Mucosa of stomach (tissue), 1 donor: ENCODE data around the gene RTN4RL2.

Source experiments
- H3K27me3 ChIP-seq: one replicate; pipeline ENCODE4 v1.7.0; 2013; ENCODE audit warnings: mild to moderate bottlenecking, low read length; ENCODE audit not compliant: control insufficient read depth, insufficient read depth
- H3K36me3 ChIP-seq: one replicate; pipeline ENCODE4 v1.7.0; 2013; ENCODE audit warnings: low read length; ENCODE audit not compliant: control insufficient read depth, insufficient read depth
- H3K4me1 ChIP-seq: one replicate; pipeline ENCODE4 v1.7.0; 2013; ENCODE audit warnings: mild to moderate bottlenecking, low read length; ENCODE audit not compliant: control insufficient read depth, insufficient read depth
- H3K4me3 ChIP-seq: one replicate; pipeline ENCODE4 v1.7.0; 2013; ENCODE audit warnings: low read length
- H3K9ac ChIP-seq: one replicate; pipeline ENCODE4 v1.7.0; 2013; ENCODE audit warnings: mild to moderate bottlenecking, low read length, moderate library complexity
- H3K9me3 ChIP-seq: one replicate; pipeline ENCODE4 v1.7.0; 2013; ENCODE audit warnings: mild to moderate bottlenecking, low read length, moderate library complexity; ENCODE audit not compliant: control insufficient read depth
- donor health status: Pancreatic carcinoma.

Gene RTN4RL2

DNA sequence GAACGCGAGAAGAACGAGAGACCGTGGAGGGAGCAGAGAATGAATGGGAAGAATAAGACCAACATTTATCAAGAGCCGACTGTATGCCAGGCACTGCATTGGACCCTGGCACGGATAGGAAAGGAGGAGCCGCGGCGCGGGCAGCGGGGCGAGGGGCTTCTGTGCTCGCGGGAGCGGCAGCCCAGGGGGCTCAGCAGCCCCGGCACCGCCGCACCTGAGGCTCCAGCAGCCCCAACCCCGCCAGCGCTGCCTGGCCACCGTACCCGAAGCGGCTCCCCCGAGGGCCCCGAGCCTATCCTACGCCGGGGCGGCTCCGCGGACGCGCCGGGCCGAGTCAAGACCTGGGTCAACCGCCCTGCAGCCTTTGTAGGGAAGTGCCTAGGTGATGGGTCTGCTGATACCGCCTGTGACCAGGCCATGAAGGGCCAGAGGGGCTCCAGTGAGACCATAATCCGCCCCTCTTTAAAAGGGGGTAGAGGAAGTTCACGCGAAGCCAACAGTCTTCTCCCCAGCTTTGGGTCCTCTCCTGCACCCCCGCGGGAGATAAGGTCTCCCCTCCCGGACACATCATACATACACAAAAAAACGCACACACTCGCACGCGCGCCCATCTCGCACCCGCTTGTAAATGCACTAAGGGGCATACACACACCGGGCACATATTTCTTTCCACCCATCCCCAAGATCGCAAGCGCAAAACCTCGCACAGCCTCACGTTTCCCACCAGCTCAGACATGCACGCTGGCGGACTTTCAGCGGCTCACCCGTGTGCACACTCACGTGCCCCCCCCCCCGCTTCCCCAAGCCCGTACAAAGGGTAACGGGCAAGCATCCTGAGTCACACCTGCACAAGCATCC is 935 bp upstream of the RTN4RL2 start:
- Histone ChIP-seq H3K9ac (peak overlapping the region; percentile 58), H3K27me3 (peaks cover 51% of the 10 kb centered on the region), H3K36me3 (no peaks in the 10 kb centered on the region)

DNA sequence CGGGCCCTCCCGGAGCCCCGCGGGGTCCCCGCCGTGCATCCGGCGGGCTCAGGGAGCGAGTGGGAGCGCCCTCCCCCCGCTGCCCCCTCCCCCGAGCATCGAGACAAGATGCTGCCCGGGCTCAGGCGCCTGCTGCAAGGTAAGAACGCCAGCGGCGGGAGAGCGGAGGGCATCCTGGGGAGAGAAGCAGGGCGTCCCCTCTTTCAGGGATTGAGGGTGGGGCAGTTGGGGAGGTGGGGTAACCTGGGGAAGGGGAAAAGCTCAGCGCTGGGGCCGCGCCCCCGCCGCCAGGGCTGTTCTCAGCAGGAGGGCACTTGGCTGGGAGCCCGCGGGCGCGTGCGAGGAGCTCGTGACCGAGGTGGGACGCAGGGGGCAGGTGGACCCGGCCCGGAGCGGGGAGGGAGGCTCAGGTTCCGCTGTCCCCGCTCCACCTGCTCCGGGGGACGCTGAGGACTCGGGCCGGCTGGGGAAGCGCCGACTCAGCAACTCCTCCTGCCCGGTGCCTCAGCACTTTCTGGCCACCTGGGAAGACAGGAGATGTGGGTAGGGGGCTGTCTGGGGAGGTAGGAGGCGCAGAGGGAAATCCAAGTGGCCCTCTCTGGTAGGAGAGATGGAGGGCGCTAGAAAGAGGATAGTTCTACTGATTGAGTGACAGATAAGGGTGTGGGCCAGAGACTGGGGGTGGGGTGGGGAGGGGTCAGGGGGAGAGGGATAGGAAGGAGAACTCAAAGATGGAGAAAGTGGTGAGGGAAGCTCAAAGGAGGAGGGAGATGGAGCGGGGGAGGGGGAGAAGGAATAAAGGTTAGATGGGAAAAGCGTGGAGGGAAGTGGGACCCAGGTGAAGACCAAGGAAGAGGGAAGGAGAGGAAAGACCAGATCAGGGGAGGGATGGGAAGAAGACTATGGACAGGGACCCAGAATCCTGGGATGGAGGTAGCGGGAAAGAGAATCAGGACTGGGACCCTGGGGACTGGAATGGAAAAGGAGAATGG is 726 bp downstream of the RTN4RL2 start:
- Histone ChIP-seq H3K9ac (no peak overlapping the region), H3K36me3 (no peaks in the 10 kb centered on the region), H3K4me1 (peaks cover 26% of the 10 kb centered on the region), H3K4me3 (no peak overlapping the region), H3K27me3 (peaks cover 51% of the 10 kb centered on the region), H3K9me3 (no peaks in the 10 kb centered on the region)

More for the DNA sequence above, 935 bp upstream of the RTN4RL2 start:
- peaks cover 26% of the 10 kb centered on the region for H3K4me1 ChIP-seq
- H3K4me3 ChIP-seq = peak overlapping the region; percentile 9
- H3K9me3 ChIP-seq = no peaks in the 10 kb centered on the region

DNA sequence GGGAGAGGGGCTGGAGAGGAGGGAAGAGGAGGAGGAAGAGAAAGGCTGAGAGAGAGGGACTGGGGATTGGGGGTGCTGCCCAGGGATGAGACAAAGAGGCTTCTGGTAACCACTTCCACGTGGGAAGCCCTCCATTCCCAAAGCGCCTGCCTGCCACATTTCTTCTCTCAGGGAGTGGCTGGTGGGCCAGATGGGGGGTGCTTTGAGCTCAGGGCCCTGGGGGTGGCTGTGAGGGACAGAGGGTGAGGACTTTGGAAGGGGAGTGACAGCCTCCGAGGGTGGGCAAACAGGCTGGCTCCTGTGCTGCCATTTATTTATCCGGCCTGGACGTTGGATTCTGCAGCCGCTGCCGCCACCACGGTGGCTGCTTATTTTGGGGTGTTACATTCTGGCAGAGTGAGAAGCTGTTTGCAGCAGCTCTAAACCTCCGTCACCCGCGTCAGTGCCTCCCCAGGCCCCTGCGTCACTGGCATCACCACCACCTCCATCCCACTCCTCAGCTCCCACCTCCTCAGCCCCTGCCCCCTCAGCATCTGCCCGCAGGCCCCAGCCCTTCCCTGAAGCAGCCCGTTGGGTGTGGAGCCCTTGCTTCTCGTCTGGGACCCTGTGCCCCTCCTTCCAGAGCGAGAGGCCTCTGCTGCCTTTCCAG is 1.6 kb downstream of the RTN4RL2 start:
- Histone ChIP-seq H3K36me3 (no peaks in the 10 kb centered on the region), H3K9ac (no peak overlapping the region), H3K4me3 (no peak overlapping the region), H3K27me3 (peaks cover 51% of the 10 kb centered on the region), H3K4me1 (peaks cover 26% of the 10 kb centered on the region), H3K9me3 (no peaks in the 10 kb centered on the region)

DNA sequence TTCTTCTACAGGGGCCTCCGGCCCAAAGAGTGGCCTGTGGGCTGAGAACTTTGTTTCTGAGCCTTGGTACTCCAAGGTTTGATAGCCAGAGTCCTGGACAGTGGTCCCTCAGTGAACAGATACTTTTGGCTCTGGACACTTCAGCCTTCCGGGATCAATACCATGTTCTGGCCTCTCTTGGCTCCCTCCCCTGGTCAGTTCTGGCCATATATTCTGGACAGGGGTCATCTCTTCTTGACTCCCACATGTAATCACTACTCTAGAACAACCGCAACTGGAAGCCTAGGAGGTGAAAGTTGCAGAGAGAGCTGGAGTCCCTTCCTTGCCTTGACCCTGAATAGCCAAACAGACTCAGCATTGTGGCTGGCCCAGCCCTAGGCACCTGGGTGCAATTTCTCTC is 2.3 kb downstream of the RTN4RL2 start:
- no peak overlapping the region for H3K4me3 ChIP-seq
- H3K36me3 ChIP-seq = no peaks in the 10 kb centered on the region
- peaks cover 24% of the 10 kb centered on the region for H3K4me1 ChIP-seq
- no peak overlapping the region for H3K9ac ChIP-seq
- H3K9me3 ChIP-seq = no peaks in the 10 kb centered on the region
- H3K27me3 ChIP-seq = peaks cover 49% of the 10 kb centered on the region

DNA sequence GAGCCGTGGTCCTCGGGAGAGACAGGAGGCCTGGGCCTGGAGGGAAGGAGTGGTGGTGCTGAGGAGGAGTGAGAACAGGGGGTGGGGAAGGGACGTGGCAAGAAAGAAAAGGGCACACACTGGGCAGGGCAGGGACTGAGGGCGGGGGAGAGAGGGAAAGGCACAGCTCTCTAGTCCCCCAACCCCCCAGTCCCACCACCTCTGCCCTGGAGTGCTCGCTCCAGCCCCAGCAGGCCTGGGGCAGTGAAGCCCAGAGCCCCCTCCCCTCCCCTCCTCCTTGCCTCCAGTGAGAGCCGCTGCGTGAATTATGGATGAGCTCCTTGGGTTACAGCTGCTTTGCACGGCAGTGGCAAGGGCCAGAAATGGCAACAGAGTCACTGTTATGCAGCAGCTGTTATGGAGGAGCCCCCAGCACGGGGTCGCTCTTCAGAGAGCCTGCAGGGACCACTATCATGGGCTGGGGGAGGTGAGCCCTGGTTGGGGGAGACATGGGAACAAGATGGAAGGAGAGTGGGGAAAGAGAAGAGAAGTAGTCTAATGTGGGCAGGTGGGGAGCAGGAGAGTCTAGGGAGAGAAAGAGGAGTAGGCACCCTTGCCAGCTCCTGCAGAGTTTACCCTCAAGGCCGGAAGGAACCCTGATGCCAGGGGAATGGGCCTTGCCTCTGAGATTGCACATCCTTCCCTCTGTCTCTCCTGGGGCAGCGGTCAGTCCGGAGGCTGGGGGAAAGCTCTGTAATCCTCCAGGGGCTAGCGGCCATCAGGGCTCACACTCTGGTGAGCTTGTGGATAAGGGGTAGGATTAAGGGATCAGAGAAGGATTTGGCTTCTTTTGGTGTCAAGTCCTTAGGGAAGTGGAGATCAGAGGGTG is 3.6 kb downstream of the RTN4RL2 start:
- Histone ChIP-seq H3K36me3 (no peaks in the 10 kb centered on the region), H3K9ac (no peak overlapping the region), H3K4me3 (no peak overlapping the region), H3K9me3 (no peaks in the 10 kb centered on the region), H3K27me3 (peaks cover 36% of the 10 kb centered on the region), H3K4me1 (peaks cover 12% of the 10 kb centered on the region)

DNA sequence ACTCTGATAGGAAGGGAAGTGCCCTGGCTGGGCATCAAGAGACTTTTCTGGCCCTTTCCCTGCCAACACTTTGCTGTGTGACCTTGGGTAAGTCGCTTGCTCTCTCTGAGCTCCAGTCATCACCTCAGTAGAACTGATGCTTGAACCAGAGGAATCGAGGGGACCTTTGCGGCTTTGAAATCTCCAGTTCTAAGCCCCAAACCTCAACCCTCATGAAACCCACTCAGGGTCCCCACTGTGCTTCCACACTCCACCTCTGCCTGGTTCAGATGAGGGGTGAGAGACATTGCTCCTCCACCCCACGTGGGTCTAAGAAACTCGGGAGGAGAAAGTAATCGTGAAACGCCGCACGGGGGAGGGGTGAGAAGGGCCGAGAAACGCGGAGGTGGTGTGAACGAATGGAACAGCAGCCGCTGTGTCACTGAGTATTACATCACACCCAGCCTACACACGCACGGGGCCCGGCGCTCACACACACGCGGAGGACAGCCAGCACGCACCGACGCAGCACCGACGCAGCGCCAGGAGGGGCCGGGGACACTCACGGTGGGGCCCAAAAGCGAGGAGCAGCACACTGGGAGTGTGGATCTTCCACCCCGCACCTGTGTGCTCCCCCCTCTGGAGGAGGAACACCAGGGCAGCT is 4.3 kb downstream of the RTN4RL2 start:
- no peak overlapping the region for H3K4me3 ChIP-seq

DNA sequence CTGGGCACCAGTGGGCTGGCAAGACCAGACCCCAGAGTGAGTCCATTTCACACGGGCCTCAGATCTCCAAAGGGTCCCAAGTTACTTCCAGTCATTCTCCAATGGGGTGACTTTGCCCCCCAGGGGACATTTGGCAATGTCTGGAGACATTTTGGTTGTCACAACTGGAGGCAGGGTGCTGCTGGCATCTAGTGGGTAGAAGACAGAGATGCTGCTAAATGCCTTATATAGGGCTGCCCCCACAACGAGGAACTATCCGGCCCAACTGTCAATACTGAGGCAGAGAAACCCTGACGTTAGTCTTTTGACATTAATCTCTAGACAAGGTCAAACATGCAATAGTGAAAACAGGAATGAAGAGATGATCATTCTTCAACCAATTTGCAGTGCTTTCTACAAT is 6.4 kb downstream of the RTN4RL2 start:
- Histone ChIP-seq H3K27me3 (peaks cover 11% of the 10 kb centered on the region), H3K9me3 (no peaks in the 10 kb centered on the region), H3K36me3 (no peaks in the 10 kb centered on the region), H3K4me3 (no peak overlapping the region), H3K9ac (no peak overlapping the region), H3K4me1 (no peaks in the 10 kb centered on the region)

More for the DNA sequence above, 4.3 kb downstream of the RTN4RL2 start:
- Histone ChIP-seq H3K27me3 (peaks cover 28% of the 10 kb centered on the region), H3K9ac (no peak overlapping the region), H3K36me3 (no peaks in the 10 kb centered on the region), H3K4me1 (peaks cover 5% of the 10 kb centered on the region), H3K9me3 (no peaks in the 10 kb centered on the region)

DNA sequence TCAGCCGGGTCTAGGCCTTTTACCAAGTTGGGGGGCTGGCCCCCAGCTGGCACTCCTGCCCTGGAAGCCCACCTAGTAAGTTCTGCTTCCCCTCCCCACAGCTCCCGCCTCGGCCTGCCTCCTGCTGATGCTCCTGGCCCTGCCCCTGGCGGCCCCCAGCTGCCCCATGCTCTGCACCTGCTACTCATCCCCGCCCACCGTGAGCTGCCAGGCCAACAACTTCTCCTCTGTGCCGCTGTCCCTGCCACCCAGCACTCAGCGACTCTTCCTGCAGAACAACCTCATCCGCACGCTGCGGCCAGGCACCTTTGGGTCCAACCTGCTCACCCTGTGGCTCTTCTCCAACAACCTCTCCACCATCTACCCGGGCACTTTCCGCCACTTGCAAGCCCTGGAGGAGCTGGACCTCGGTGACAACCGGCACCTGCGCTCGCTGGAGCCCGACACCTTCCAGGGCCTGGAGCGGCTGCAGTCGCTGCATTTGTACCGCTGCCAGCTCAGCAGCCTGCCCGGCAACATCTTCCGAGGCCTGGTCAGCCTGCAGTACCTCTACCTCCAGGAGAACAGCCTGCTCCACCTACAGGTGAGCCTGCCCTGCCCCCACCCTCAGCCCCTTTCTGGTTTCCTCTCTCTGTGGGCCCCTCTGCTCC is 7.3 kb downstream of the RTN4RL2 start:
- Histone ChIP-seq H3K4me1 (no peaks in the 10 kb centered on the region), H3K36me3 (no peaks in the 10 kb centered on the region), H3K27me3 (peaks cover 1% of the 10 kb centered on the region), H3K9ac (no peak overlapping the region), H3K4me3 (no peak overlapping the region), H3K9me3 (no peaks in the 10 kb centered on the region)

DNA sequence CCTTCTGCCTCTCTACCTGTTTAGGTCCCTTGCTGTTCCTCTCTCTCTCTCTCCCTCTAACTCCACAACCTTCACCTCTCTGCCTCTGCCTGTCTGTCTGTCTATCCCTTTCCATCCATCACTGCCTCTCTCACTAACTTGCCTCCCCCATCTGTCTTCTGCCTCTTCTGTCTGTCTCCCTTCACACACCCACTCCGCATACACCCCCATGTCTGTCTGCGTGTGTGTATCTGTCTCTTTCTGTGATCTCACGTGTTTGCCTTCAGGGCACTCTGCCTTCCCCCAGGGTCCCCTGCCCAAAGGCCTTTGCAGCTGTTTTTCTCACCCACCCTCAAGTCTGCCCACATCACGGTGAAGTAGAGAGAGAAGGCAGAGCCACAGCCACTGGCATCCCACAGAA is 7.9 kb downstream of the RTN4RL2 start:
- Histone ChIP-seq H3K4me3 (no peak overlapping the region), H3K9ac (no peak overlapping the region), H3K4me1 (no peaks in the 10 kb centered on the region), H3K9me3 (no peaks in the 10 kb centered on the region), H3K27me3 (no peaks in the 10 kb centered on the region), H3K36me3 (no peaks in the 10 kb centered on the region)

DNA sequence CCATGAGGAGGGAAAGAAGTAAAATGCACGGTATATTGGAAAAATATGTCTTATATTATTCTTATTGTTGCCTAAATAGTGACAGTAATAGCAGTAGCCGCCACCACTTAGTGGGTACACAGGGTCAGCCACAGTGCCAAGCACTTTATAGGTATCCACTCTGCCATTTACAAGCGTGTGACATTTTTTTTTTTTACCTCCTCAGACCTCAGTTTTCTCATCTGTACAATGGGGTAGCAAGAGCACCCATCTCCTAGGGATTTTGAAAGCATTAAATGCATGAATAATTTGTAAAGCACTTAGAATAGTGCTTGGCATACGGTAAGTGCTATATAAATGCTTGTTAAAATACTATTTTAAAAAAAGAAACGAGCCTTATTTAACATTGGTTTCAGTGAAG is 8.9 kb downstream of the RTN4RL2 start:
- Histone ChIP-seq H3K4me3 (no peak overlapping the region), H3K27me3 (peaks cover 2% of the 10 kb centered on the region), H3K36me3 (no peaks in the 10 kb centered on the region)

More for the DNA sequence above, 8.9 kb downstream of the RTN4RL2 start:
- Histone ChIP-seq H3K9ac (no peak overlapping the region), H3K4me1 (peaks cover 2% of the 10 kb centered on the region), H3K9me3 (no peaks in the 10 kb centered on the region)
